CD4-positive, alpha-beta memory T cell (primary cell): ENCODE data around the gene NSMCE3. TPM values are rescaled to one million over a fixed set of nuclear protein-coding genes. Genes with fewer than 3 reads are reported as not detected.
"Not testable (repeated sequence)": the region's sequence is repeated elsewhere in the genome, so short reads cannot be mapped to it uniquely, and the experiment has no call there.

Source experiments
- CTCF ChIA-PET: fragments of 350-600 bp; sonication (Branson Sonifier 250); formaldehyde crosslinking; loops from one replicate; lab custom pipeline; 2021; ENCODE audit warnings: inconsistent platforms; ENCODE audit not compliant: partially characterized antibody; lab: Charles Lee
- POLR2A ChIA-PET: fragments of 350-600 bp; sonication (Branson Sonifier 250); formaldehyde crosslinking; loops from one replicate; lab custom pipeline; 2021; ENCODE audit not compliant: partially characterized antibody; lab: Charles Lee
- DNase-seq, 5 donors: peaks; one replicate each; pipeline versions ENCODE4 v3.0.0 to v3.0.0-alpha.2; 2020 to 2022; ENCODE audit warnings: mixed read lengths in 1 of 5
- H3K27ac ChIP-seq: one replicate; pipeline ENCODE4 v1.7.0; 2013; ENCODE audit warnings: low read depth, low read length
- H3K27me3 ChIP-seq: 2 replicates; pipeline ENCODE4 v1.7.0; 2013; ENCODE audit warnings: mild to moderate bottlenecking, low read length, moderate library complexity; ENCODE audit not compliant: insufficient read depth
- H3K36me3 ChIP-seq: 2 replicates; pipeline ENCODE4 v1.7.0; 2013; ENCODE audit warnings: mild to moderate bottlenecking, low read length, moderate library complexity; ENCODE audit not compliant: insufficient read depth
- H3K4me1 ChIP-seq: 2 replicates; pipeline ENCODE4 v1.7.0; 2013; ENCODE audit warnings: mild to moderate bottlenecking, low read length, moderate library complexity; ENCODE audit not compliant: insufficient read depth
- H3K4me3 ChIP-seq, 2 donors: one replicate each; pipeline ENCODE4 v1.7.0; 2013; ENCODE audit warnings: low read length in 2 of 2, mild to moderate bottlenecking in 1 of 2
- H3K9me3 ChIP-seq, 2 donors: one replicate each; pipeline ENCODE4 v1.7.0; 2013; ENCODE audit warnings: low read length in 2 of 2, control low read depth in 1 of 2; ENCODE audit not compliant: control insufficient read depth in 1 of 2
- H3K27ac Mint-ChIP-seq, 7 donors: one replicate each; pipeline ENCODE4 v1.8.0; 2020 to 2021; ENCODE audit warnings: mixed read lengths in 7 of 7, mild to moderate bottlenecking in 6 of 7, inconsistent platforms in 3 of 7, moderate library complexity in 3 of 7
- H3K27me3 Mint-ChIP-seq, 2 donors: one replicate each; pipeline ENCODE4 v1.8.0; 2020 to 2021; ENCODE audit warnings: mixed read lengths in 2 of 2
- H3K36me3 Mint-ChIP-seq, 2 donors: one replicate each; pipeline ENCODE4 v1.8.0; 2020 to 2021; ENCODE audit warnings: mixed read lengths in 2 of 2, inconsistent platforms in 1 of 2, mild to moderate bottlenecking in 1 of 2
- H3K4me1 Mint-ChIP-seq, 4 donors: one replicate each; pipeline ENCODE4 v1.8.0; 2020 to 2021; ENCODE audit warnings: mixed read lengths in 4 of 4, mild to moderate bottlenecking in 1 of 4
- H3K4me3 Mint-ChIP-seq, 8 donors: one replicate each; pipeline ENCODE4 v1.8.0; 2020 to 2021; ENCODE audit warnings: mixed read lengths in 8 of 8, mild to moderate bottlenecking in 7 of 8, moderate library complexity in 6 of 8, inconsistent platforms in 3 of 8
- H3K9me3 Mint-ChIP-seq, 8 donors: one replicate each; pipeline ENCODE4 v1.8.0; 2020 to 2021; ENCODE audit warnings: mixed read lengths in 8 of 8, mild to moderate bottlenecking in 5 of 8, inconsistent platforms in 3 of 8, moderate library complexity in 1 of 8
- intact Hi-C: fragments of 100-400 bp; cut with micrococcal nuclease; formaldehyde crosslinking; loops from one replicate; pipeline ENCODE4 v1.15.1; 2023
- polyA plus RNA-seq, 2 donors: library from polyadenylated mRNA; unstranded; fragments of 300-500 nt; fragmentation: Illumina TruSeq; gene quantifications; one replicate each; pipeline ENCODE4 v1.2.3, GENCODE V29; 2021
- total RNA-seq, 2 experiments: library from RNA; stranded (reverse); gene quantifications; one replicate each; pipeline ENCODE4 v1.2.3, GENCODE V29; 2021

NSMCE3 gene
- total and polyA plus RNA-seq, 4 experiments from 2014 or later: 18.2 to 36.8 (median 22.9) TPM

DNA sequence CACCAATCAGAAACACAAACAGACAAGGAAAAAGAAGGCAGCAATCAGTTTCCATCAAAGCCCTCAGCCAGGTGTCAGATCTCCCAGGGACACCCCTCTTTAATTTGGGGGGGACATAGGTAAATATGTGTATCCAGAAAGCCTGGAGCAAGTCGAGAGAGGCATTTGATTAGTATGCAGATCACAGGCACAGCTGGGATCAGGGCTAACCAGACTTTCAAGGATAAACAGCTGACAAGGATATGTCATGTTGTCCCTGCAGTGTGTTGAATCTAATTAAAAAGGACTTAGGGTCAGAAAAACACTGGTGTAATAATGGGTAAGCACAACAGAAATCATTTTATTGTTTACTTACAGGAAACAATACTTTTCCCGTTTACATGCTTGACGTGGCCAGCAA, 30.2 kb downstream of the NSMCE3 start:
- DNase-seq: no peak
- Mint-ChIP-seq H3K36me3 (no peaks in the 10 kb centered on the region), H3K4me1 (no peaks in the 10 kb centered on the region), H3K27me3 (peaks cover 8 to 10% of the 10 kb centered on the region in 2 donors), H3K4me3 (no peak overlapping the region), H3K9me3 (peaks cover 0 to 17% (median 6%) of the 10 kb centered on the region in 8 donors), H3K27ac (no peak overlapping the region)
- CTCF ChIA-PET: no interaction called here
- H3K36me3 ChIP-seq: no peaks in the 10 kb centered on the region
- POLR2A ChIA-PET: no interaction called here
- intact Hi-C loops: no loop called here
- no peak overlapping the region for H3K4me3 ChIP-seq
- H3K4me1 ChIP-seq: no peaks in the 10 kb centered on the region
- no peaks in the 10 kb centered on the region for H3K27me3 ChIP-seq
- no peak overlapping the region for H3K27ac ChIP-seq
- H3K9me3 ChIP-seq: no peaks in the 10 kb centered on the region

DNA sequence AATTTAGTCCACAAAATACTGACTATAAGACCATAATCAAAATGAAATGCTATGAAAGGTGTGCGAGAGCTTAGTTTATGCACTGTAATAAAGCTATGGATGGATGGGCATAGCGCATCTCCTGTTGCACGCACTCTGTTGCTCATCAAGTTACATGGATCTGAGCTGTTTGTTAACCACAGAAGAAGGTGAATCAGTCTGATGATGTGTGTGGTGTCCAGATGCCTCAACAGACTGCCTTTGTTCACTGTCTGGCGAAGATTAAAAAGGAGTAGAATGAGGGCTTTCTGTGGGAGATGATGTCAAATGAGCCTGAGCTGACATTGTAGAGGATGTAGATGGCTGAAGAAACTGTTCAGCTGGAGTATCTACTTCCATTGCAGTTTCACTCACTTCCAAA, 36.1 kb downstream of the NSMCE3 start:
- Histone ChIP-seq H3K4me1 (no peaks in the 10 kb centered on the region), H3K36me3 (no peaks in the 10 kb centered on the region), H3K9me3 (no peaks in the 10 kb centered on the region), H3K4me3 (no peak overlapping the region), H3K27me3 (no peaks in the 10 kb centered on the region), H3K27ac (no peak overlapping the region)
- ChIA-PET POLR2A (no interaction called here), CTCF (no interaction called here)
- peaks cover 0 to 18% (median 6%) of the 10 kb centered on the region in 8 donors for H3K9me3 Mint-ChIP-seq
- H3K4me1 Mint-ChIP-seq: no peaks in the 10 kb centered on the region
- intact Hi-C loops: no loop called here
- no peak overlapping the region for H3K27ac Mint-ChIP-seq
- H3K27me3 Mint-ChIP-seq: peaks cover 19 to 24% of the 10 kb centered on the region in 2 donors
- no peak for DNase-seq
- no peaks in the 10 kb centered on the region for H3K36me3 Mint-ChIP-seq
- no peak overlapping the region for H3K4me3 Mint-ChIP-seq

DNA sequence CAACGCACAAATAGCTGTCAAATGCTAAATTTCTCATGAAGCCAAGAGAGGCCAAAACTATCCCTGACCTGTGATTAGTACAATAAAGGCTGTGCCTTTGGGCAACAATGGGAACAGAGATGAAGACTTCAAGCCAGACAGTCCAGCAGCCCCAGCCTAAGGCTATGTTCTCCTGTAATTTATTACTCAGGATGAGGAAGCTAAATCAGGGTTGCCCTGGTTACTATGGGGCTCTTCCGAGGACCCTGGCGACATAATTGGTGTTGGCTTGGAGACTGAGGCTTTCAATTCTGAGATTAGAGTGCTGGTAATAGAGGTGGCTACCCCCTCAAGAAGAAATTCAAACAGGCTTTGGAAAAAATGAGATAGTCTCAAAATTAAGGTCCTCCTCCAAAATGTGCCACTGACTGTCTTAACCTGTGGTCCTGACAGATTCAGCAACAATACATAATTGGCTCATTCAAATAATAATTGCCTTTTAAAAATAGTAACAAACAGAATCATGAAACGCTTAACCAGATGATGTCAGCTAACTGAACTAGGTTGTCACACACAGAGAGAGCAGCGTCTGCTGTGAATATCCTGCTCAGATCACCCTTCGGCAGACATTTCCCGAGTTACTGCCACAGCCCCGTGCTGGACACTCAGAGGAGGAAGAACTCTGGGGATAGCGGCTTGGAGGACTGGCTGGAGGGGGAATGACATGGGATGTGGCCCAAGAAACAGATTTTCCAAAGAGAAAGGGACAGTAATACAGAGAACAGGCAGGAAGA, 43.0 kb downstream of the NSMCE3 start:
- no peaks in the 10 kb centered on the region for H3K27me3 ChIP-seq
- H3K9me3 ChIP-seq: no peaks in the 10 kb centered on the region
- ChIA-PET CTCF (no interaction called here), POLR2A (no interaction called here)
- Mint-ChIP-seq H3K36me3 (no peaks in the 10 kb centered on the region), H3K4me3 (no peak overlapping the region), H3K27me3 (peaks cover 30 to 40% of the 10 kb centered on the region in 2 donors), H3K9me3 (peaks cover 0 to 4% (median 0%) of the 10 kb centered on the region in 8 donors), H3K27ac (no peak overlapping the region), H3K4me1 (no peaks in the 10 kb centered on the region)
- intact Hi-C loops: no loop called here
- no peak overlapping the region for H3K4me3 ChIP-seq
- no peak overlapping the region for H3K27ac ChIP-seq
- H3K4me1 ChIP-seq: no peaks in the 10 kb centered on the region
- no peak for DNase-seq
- H3K36me3 ChIP-seq: no peaks in the 10 kb centered on the region

DNA sequence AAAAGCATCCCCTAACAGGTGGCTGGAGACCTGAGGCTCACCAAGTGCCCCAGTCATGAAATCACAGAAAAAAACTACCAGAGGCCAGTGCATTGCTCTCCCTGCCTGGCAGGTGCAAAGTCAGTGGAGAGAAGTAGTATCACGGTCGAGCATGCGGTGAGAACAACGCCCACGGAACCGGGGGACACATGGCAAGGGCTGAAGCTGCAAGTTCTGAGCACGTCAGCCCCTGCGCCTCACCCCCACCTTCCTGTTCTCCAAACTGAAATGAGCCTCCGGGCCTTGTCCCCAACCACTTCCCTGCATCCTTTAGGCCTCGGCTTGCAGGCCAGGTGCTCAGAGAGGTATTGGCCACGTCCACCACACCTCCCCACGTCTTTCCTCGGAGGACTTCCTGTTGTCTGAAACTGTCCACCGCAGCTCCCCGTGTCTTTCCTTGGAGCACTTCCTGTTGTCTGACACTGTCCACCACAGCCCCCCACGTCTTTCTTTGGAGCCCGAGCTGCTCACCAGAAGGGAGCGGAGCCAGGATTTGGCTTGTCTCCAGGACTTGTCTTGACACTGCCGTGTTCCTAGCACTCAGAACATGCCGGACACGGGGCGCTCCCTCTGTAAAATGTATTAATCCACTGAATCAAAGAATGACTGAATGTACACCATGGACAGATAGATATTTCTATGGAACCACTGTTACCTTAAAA, 43.9 kb downstream of the NSMCE3 start:
- Mint-ChIP-seq H3K27ac (no peak overlapping the region), H3K9me3 (peaks cover 0 to 6% (median 0%) of the 10 kb centered on the region in 8 donors), H3K27me3 (peaks cover 31 to 40% of the 10 kb centered on the region in 2 donors), H3K36me3 (no peaks in the 10 kb centered on the region), H3K4me1 (no peaks in the 10 kb centered on the region), H3K4me3 (no peak overlapping the region)
- ChIA-PET POLR2A (no interaction called here), CTCF (no interaction called here)
- peak in 1 of 5 donors; percentile 23 for DNase-seq
- no peak overlapping the region for H3K27ac ChIP-seq
- no peaks in the 10 kb centered on the region for H3K9me3 ChIP-seq
- H3K27me3 ChIP-seq: no peaks in the 10 kb centered on the region
- H3K36me3 ChIP-seq: no peaks in the 10 kb centered on the region
- intact Hi-C loops: no loop called here
- H3K4me1 ChIP-seq: no peaks in the 10 kb centered on the region
- H3K4me3 ChIP-seq: no peak overlapping the region

DNA sequence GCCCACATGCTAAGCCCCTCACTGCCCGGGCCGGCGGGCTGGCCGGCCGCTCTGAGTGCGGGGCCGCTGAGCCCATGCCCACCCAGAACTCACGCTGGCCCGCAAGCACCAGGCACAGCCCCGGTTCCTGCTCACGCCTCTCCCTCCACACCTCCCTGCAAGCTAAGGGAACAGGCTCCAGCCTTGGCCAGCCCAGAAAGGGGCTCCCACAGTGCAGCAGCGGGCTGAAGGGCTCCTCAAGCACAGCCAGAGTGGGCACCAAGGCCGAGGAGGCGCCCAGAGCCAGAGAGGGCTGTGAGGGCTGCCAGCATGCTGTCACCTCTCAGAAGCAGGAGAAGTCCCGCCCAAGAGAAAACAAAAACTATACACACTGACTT, 44.6 kb downstream of the NSMCE3 start:
- H3K27ac Mint-ChIP-seq, H3K27ac ChIP-seq, DNase-seq, H3K36me3 Mint-ChIP-seq, H3K4me1 ChIP-seq, H3K4me3 ChIP-seq, H3K9me3 Mint-ChIP-seq, POLR2A ChIA-PET, H3K27me3 ChIP-seq, H3K9me3 ChIP-seq, CTCF ChIA-PET, intact Hi-C loops, H3K36me3 ChIP-seq, H3K4me1 Mint-ChIP-seq, H3K4me3 Mint-ChIP-seq: not testable (repeated sequence)
- peaks cover 28 to 35% of the 10 kb centered on the region in 2 donors for H3K27me3 Mint-ChIP-seq

DNA sequence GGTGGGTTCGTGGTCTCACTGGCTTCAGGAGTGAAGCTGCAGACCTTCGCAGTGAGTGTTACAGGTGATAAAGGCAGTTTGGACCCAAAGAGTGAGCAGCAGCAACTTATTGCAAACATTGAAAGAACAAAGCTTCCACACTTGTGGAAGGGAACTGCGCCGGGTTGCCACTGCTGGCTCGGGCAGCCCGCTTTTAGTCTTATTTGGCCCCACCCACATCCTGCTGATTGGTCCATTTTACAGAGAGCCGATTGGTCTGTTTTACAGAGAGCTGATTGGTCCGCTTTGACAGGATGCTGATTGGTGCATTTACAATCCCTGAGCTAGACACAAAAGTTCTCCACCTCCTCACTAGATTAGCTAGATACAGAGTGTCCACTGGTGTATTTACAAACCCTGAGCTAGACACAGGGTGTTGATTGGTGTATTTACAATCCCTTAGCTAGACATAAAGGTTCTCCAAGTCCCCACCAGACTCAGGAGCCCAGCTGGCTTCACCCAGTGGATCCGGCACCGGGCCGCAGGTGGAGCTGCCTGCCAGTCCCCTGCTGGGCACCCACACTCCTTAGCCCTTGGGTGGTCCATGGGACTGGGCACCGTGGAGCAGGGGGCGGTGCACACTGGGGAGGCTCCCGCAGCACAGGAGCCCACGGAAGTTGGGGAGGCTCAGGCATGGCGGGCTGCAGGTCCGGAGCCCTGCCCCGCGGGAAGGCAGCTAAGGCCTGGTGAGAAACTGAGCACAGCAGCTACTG, 45.2 kb downstream of the NSMCE3 start:
- H3K27ac ChIP-seq, H3K9me3 ChIP-seq, DNase-seq, POLR2A ChIA-PET, H3K4me3 Mint-ChIP-seq, H3K27me3 ChIP-seq, H3K36me3 ChIP-seq, H3K4me1 ChIP-seq, intact Hi-C loops, CTCF ChIA-PET, H3K4me3 ChIP-seq, H3K4me1 Mint-ChIP-seq, H3K27ac Mint-ChIP-seq, H3K36me3 Mint-ChIP-seq, H3K9me3 Mint-ChIP-seq: not testable (repeated sequence)
- peaks cover 24 to 30% of the 10 kb centered on the region in 2 donors for H3K27me3 Mint-ChIP-seq

DNA sequence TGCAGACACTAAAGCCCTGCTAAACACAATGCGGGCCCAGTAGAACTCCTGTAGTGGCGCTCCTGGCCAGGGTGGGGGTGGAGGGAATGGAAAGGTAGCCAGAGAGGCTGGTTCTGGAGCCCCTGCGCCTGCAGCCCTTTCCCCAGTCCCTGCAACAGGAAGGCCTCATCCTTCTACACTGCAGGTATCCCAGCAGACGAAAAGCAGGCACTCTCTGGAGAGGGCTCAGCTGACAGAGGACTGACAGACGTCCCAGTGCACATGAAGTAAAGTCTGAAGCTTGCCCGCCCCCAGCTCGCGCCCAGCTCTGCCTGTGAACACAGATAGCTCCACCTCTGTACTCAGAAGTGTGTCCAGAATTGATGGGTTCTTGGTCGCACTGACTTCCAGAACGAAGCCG, 46.0 kb downstream of the NSMCE3 start:
- ChIA-PET POLR2A (no interaction called here), CTCF (no interaction called here)
- H3K4me3 Mint-ChIP-seq: no peak overlapping the region
- intact Hi-C loops: no loop called here
- H3K27ac Mint-ChIP-seq: no peak overlapping the region
- no peak overlapping the region for H3K27ac ChIP-seq
- H3K9me3 ChIP-seq: no peaks in the 10 kb centered on the region
- DNase-seq: no peak
- H3K9me3 Mint-ChIP-seq: peaks cover 0 to 5% (median 0%) of the 10 kb centered on the region in 8 donors
- no peaks in the 10 kb centered on the region for H3K27me3 ChIP-seq
- no peaks in the 10 kb centered on the region for H3K36me3 ChIP-seq
- peaks cover 22 to 29% of the 10 kb centered on the region in 2 donors for H3K27me3 Mint-ChIP-seq
- no peak overlapping the region for H3K4me3 ChIP-seq
- H3K4me1 ChIP-seq: no peaks in the 10 kb centered on the region
- H3K36me3 Mint-ChIP-seq: no peaks in the 10 kb centered on the region
- no peaks in the 10 kb centered on the region for H3K4me1 Mint-ChIP-seq
